Lower leg skin (tissue), 4 donors: ENCODE results near the gene ANO9. TPM values are rescaled to one million over a fixed set of nuclear protein-coding genes. Genes with fewer than 3 reads are reported as not detected.

ENCODE experiments used
- DNase-seq, 2 donors: peaks; one replicate each; pipeline ENCODE4 v3.0.0-alpha.2; 2019; ENCODE audit warnings: low spot score in 2 of 2
- H3K4me3 ChIP-seq: fragments of 200-600 bp; sonication (generic); 2 replicates; pipeline ENCODE4 v1.5.1; 2017; ENCODE audit warnings: mild to moderate bottlenecking, low read depth; ENCODE audit not compliant: poor library complexity, severe bottlenecking
- POLR2A ChIP-seq, 2 donors: fragments of 450-650 bp; IDR thresholded peaks; one replicate each; pipeline ENCODE4 v1.6.1; 2016 to 2017; ENCODE audit warnings: antibody characterized with exemption in 2 of 2, mild to moderate bottlenecking in 1 of 2, moderate library complexity in 1 of 2
- WGBS, 2 donors: methylation state at CpG; one replicate each; pipeline ENCODE4 v1.1.5; 2018; 5-methylcytosine and 5-hydroxymethylcytosine counted together
- intact Hi-C: fragments of 100-400 bp; cut with DNase I; formaldehyde crosslinking; loops from one replicate; pipeline ENCODE4 v1.15.0; 2023; ENCODE audit warnings: low total_unique reads
- total RNA-seq, 4 donors: library from RNA; depleted of rRNA; stranded (reverse); fragments of >200 nt; gene quantifications; one replicate each; pipeline ENCODE4 v1.1.0, GENCODE V29; 2016
- TF ChIP-seq, protein P1 (sequence below), 3 donors: fragments of 450-650 bp; IDR thresholded peaks; one replicate each; pipeline ENCODE4 v1.5.1; 2016; ENCODE audit warnings: antibody characterized with exemption in 3 of 3, mild to moderate bottlenecking in 3 of 3, moderate library complexity in 2 of 3

The ANO9 gene
- total RNA-seq, 4 donors from 2014 or later = 55.7 to 116 (median 92.1) TPM

- DNase-seq = no peak
- H3K4me3 ChIP-seq = no peak overlapping the region
- intact Hi-C loops = loop anchor here (5.0 kb wide), 1 partner anchor 176 kb away; a partner anchor contains a TSS
- TF ChIP-seq, protein P1, sequence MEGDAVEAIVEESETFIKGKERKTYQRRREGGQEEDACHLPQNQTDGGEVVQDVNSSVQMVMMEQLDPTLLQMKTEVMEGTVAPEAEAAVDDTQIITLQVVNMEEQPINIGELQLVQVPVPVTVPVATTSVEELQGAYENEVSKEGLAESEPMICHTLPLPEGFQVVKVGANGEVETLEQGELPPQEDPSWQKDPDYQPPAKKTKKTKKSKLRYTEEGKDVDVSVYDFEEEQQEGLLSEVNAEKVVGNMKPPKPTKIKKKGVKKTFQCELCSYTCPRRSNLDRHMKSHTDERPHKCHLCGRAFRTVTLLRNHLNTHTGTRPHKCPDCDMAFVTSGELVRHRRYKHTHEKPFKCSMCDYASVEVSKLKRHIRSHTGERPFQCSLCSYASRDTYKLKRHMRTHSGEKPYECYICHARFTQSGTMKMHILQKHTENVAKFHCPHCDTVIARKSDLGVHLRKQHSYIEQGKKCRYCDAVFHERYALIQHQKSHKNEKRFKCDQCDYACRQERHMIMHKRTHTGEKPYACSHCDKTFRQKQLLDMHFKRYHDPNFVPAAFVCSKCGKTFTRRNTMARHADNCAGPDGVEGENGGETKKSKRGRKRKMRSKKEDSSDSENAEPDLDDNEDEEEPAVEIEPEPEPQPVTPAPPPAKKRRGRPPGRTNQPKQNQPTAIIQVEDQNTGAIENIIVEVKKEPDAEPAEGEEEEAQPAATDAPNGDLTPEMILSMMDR (IDR thresholded peaks at IDR 0.05) = no peak
- no peak for TF ChIP-seq POLR2A (IDR thresholded peaks at IDR 0.05)
- 73 to 80% methylated on average over 34 to 40 of the region's 41 CpGs for WGBS, 2 donors
Measured at GRCh38 chr11:372809-373715, 68.7 kb downstream of the ANO9 start.

DNA sequence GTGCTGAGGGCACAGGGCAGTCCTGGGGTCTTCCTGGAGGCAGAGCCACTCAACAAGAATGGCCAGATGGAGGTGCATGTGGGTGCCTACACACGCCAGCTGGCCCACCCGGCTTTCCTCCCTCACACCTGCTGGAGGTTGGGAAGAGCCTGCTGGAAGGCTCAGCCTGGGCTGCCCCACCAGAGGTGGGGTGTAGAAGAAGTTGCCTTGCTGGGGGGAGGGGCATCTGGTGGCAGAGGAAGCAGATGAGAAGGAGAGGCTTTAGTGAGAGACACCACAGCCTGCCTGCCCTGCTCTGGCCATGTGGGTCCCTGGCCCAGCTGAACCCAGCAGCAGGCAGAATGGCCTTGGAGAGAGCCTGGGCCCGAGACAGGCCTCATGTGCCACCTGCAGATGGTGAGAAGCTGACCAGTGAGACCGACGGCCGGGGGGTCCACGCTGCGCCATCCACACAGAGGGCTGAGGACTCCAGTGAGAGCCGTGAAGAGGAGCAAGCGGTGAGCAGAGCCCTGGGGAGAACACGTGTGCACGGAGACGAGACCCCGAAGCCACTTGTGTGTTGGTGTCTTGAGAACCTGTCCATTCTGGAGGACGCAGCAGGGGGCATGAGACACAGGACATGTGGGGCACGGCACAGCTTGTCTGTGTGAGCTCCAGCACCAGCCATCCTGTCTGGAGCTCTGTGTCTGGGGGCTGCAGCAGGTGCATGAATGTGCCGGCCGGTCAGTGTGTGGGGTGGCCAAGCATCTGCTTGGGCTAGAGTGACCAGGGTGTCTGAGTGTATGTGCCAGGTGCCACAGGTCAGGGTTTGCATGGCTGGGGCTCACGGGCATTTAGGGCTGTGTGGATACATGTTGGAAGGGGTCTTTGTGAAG, 69.9 kb downstream of the ANO9 start:
- intact Hi-C loops = loop anchor here (5.0 kb wide), 1 partner anchor 175 kb away; a partner anchor contains a TSS
- TF ChIP-seq, protein P1 (IDR thresholded peaks at IDR 0.05) = no peak
- TF ChIP-seq POLR2A (IDR thresholded peaks at IDR 0.05) = no peak
- DNase-seq = no peak
- no peak overlapping the region for H3K4me3 ChIP-seq
- 81 to 83% methylated on average over 16 to 18 of the region's 19 CpGs for WGBS, 2 donors

- WGBS, 2 donors = 76 to 80% methylated on average over 3 to 5 of the region's 5 CpGs
- intact Hi-C loops = loop anchor here (5.0 kb wide), 1 partner anchor 174 kb away; a partner anchor contains a TSS
Measured at GRCh38 chr11:371051-371450, 70.8 kb downstream of the ANO9 start.

DNA sequence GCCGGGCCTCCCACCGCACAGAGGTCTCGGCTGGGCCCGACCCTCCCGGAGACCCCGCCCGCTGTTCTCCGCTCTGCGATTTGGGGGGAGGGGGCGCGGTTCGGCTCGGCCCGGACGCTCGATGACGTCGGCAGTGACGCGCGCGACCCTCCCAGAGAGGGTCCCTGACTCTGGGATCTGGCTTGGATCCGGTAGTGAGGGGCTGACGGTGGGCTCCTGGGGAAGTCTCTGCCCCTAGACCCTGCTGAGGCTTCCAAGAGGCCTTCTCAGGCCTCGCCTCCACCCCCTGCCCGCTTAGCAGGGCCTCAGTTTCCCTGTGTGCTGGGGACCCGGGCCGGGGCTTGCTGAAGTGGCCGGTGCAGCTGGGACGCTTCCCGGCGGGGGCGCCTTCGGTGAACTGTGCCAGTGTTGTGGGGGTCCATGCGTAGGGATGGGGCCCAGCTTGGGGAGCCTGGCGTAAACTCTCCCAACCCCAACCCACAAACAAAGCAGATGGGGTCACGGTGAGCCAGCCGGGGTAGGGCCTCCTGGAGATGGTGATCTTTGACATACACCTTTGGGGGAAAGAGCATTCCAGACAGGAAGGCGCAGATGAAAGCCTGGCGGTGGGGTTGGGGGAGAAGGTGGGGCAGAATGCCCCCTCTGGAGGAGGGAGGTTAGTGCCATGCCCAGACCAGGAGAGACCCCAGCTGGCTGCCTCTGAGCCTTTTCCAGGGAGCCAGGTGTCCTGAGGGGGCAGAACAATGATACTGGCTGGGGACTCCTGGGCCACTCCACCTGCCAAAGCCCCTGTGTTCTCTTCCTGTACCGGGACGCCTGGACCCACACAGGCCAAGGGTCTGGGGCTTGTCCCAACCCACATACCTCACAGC, 71.5 kb downstream of the ANO9 start:
- H3K4me3 ChIP-seq = no peak overlapping the region
- 23 to 36% methylated on average over 19 to 24 of the region's 42 CpGs for WGBS, 2 donors
- intact Hi-C loops = loop anchor here (5.0 kb wide), 1 partner anchor 173 kb away; a partner anchor contains a TSS
- no peak for DNase-seq
- no peak for TF ChIP-seq POLR2A (IDR thresholded peaks at IDR 0.05)
- TF ChIP-seq, protein P1 (IDR thresholded peaks at IDR 0.05) = no peak

More at GRCh38 chr11:371051-371450, 70.8 kb downstream of the ANO9 start:
- TF ChIP-seq, protein P1 (IDR thresholded peaks at IDR 0.05) = no peak
- TF ChIP-seq POLR2A (IDR thresholded peaks at IDR 0.05) = no peak
- DNase-seq = no peak
- no peak overlapping the region for H3K4me3 ChIP-seq
